Gastrocnemius medialis (tissue), 4 donors: ENCODE measurements around the gene NTN1.

Experiments
- CTCF ChIP-seq, 5 experiments: fragments of 450-650 bp in 3 of 5; fragments of 200-600 bp in 2 of 5; sonication (generic) in 2 of 5; IDR thresholded peaks in 4 of 5; conservative IDR thresholded peaks in 1 of 5; 1 replicate in 4 of 5; 2 replicates in 1 of 5; pipeline ENCODE4 v1.5.1; 2016 to 2019; ENCODE audit warnings: antibody characterized with exemption in 5 of 5, mild to moderate bottlenecking in 3 of 5, moderate library complexity in 3 of 5
- POLR2A ChIP-seq, 2 donors: fragments of 450-650 bp; IDR thresholded peaks; one replicate each; pipeline ENCODE4 v1.6.1; 2017; ENCODE audit warnings: antibody characterized with exemption in 2 of 2, mild to moderate bottlenecking in 2 of 2, moderate library complexity in 2 of 2

- TF ChIP-seq CTCF (IDR thresholded peaks at IDR 0.05 in 4 of 5, conservative IDR thresholded peaks at IDR 0.05 in 1 of 5) (no peak), POLR2A (IDR thresholded peaks at IDR 0.05) (no peak)
Observed at GRCh38 chr17:9101356-9101755, 80.0 kb downstream of the NTN1 start.
